ENCODE results near the gene MS4A6E.

DNA sequence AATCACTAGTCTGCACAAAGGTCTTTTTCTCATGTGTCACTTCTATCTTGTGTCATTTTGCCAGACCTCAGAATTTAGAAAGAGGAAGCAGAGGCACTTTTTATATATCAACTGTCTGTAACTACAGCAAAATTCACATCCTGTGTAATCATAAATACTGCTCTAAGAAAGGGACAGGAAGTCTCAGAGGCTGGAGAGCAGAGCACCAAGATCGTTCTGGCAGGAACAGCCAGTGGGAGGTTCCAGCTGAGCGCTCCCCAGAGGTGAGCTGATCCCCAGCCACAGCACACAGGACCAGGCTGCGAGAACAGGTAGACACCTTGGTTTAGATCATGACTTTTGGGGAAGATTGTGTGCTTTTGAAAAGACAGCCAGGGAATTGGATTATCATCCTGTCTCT is 51.3 kb downstream of the MS4A6E start, which contains the start of gene MS4A7:
- TF ChIP-seq CTCF (IDR thresholded peaks at IDR 0.05; ENCODE audit: low read depth, low read length) (no peak), MYC (IDR thresholded peaks at IDR 0.05; ENCODE audit: low read depth, low read length) (no peak), POLR2A (IDR thresholded peaks at IDR 0.05; ENCODE audit: extremely low read depth, insufficient read length) (peak; percentile 44)

Data from NB4 (cell line).